NCI-H1105 (cell line): Measurements from ENCODE around the gene BIN2.
"Not testable (repeated sequence)": the region's sequence is repeated elsewhere in the genome, so short reads cannot be mapped to it uniquely, and the experiment has no call there.

ENCODE experiments used
- DNase-seq: peaks from one replicate; lab custom pipeline; 2025; lab: John Stamatoyannopoulos, UW

The BIN2 gene

GRCh38 chr12:51311389-51311788 is 12.6 kb downstream of the BIN2 start:
- no peak for DNase-seq

- DNase-seq, result no peak
These were observed 16.1 kb downstream of the BIN2 start for GRCh38 chr12:51307655-51308593.

- no peak for DNase-seq
These were observed 17.5 kb downstream of the BIN2 start for GRCh38 chr12:51306507-51306906.

GRCh38 chr12:51300768-51301167 is 23.2 kb downstream of the BIN2 start:
- not testable (repeated sequence) for DNase-seq

- DNase-seq, result no peak
These were observed 28.3 kb downstream of the BIN2 start for GRCh38 chr12:51295651-51296050.

- DNase-seq, result not testable (repeated sequence)
These were observed 29.9 kb downstream of the BIN2 start for GRCh38 chr12:51294097-51294496.

GRCh38 chr12:51293696-51294095 is 30.3 kb downstream of the BIN2 start:
- no peak for DNase-seq

GRCh38 chr12:51291603-51292513 is 32.1 kb downstream of the BIN2 start:
- not testable (repeated sequence) for DNase-seq

- no peak for DNase-seq
These were observed 38.1 kb downstream of the BIN2 start for GRCh38 chr12:51285843-51286242.

- no peak for DNase-seq
These were observed 42.6 kb downstream of the BIN2 start for GRCh38 chr12:51281202-51281924.

- no peak for DNase-seq
These were observed 48.9 kb downstream of the BIN2 start for GRCh38 chr12:51275088-51275487.

GRCh38 chr12:51272810-51273209 is 51.2 kb downstream of the BIN2 start:
- not testable (repeated sequence) for DNase-seq

- DNase-seq, result no peak
These were observed 52.9 kb downstream of the BIN2 start for GRCh38 chr12:51270951-51271518.

- no peak for DNase-seq
These were observed 53.7 kb downstream of the BIN2 start, which contains the start of gene SMAGP for GRCh38 chr12:51270067-51270950. Gene SMAGP, minus strand, starts transcription at chr12:51270415. Its CDS starts 1,137 bp downstream, at chr12:51269278.

GRCh38 chr12:51269174-51270066 is 54.6 kb downstream of the BIN2 start:
- no peak for DNase-seq

GRCh38 chr12:51265024-51265423 is 59.0 kb downstream of the BIN2 start:
- no peak for DNase-seq

GRCh38 chr12:51264297-51264696 is 59.7 kb downstream of the BIN2 start:
- DNase-seq, result no peak

- DNase-seq, result no peak
These were observed 60.6 kb downstream of the BIN2 start for GRCh38 chr12:51263341-51263740.

GRCh38 chr12:51262758-51263177 is 61.2 kb downstream of the BIN2 start:
- no peak for DNase-seq
